HFFc6 (cell line): Measurements from ENCODE around the gene INHA. TPM values are rescaled to one million over a fixed set of nuclear protein-coding genes. Genes with fewer than 3 reads are reported as not detected.
A peak's percentile ranks its signal among the peaks of the same experiment; 100 is the strongest.

Experiments used
- DNase-seq: peaks from one replicate; pipeline ENCODE4 v3.0.0-alpha.2; 2018
- H3K27ac Mint-ChIP-seq: 2 replicates; pipeline ENCODE4 v1.8.0; 2020; ENCODE audit warnings: mild to moderate bottlenecking, mixed read lengths
- H3K27me3 Mint-ChIP-seq: 2 replicates; pipeline ENCODE4 v1.8.0; 2021; ENCODE audit warnings: mild to moderate bottlenecking, moderate library complexity, mixed read lengths; ENCODE audit not compliant: insufficient read depth
- H3K36me3 Mint-ChIP-seq: 2 replicates; pipeline ENCODE4 v1.8.0; 2021; ENCODE audit warnings: low read depth, mixed read lengths
- H3K4me1 Mint-ChIP-seq: 2 replicates; pipeline ENCODE4 v1.8.0; 2020; ENCODE audit warnings: low read depth, mixed read lengths
- H3K4me3 Mint-ChIP-seq: 2 replicates; pipeline ENCODE4 v1.8.0; 2020; ENCODE audit warnings: mild to moderate bottlenecking, moderate library complexity, mixed read lengths
- H3K9me3 Mint-ChIP-seq: 2 replicates; pipeline ENCODE4 v1.8.0; 2020; ENCODE audit warnings: mild to moderate bottlenecking, mixed read lengths
- total RNA-seq, 6 experiments: library from RNA; stranded (reverse); fragmentation: NEBNext Ultra II Directional; extraction: Animal tissue kit (Norgen Biotek cat#: 25700); gene quantifications; 2 replicates in 1 of 6; 3 replicates in 5 of 6; pipeline ENCODE4 v1.2.3, GENCODE V29; 2021
- TF ChIP-seq, protein P1 (sequence below): fragments of 200-600 bp; sonication (generic); IDR thresholded peaks from 2 replicates; pipeline ENCODE4 v1.5.0; 2021; ENCODE audit warnings: antibody characterized with exemption, mild to moderate bottlenecking

INHA gene
- total RNA-seq, 6 experiments from 2014 or later = 0.14 to 0.45 (median 0.25) TPM; not detected in 1

DNA sequence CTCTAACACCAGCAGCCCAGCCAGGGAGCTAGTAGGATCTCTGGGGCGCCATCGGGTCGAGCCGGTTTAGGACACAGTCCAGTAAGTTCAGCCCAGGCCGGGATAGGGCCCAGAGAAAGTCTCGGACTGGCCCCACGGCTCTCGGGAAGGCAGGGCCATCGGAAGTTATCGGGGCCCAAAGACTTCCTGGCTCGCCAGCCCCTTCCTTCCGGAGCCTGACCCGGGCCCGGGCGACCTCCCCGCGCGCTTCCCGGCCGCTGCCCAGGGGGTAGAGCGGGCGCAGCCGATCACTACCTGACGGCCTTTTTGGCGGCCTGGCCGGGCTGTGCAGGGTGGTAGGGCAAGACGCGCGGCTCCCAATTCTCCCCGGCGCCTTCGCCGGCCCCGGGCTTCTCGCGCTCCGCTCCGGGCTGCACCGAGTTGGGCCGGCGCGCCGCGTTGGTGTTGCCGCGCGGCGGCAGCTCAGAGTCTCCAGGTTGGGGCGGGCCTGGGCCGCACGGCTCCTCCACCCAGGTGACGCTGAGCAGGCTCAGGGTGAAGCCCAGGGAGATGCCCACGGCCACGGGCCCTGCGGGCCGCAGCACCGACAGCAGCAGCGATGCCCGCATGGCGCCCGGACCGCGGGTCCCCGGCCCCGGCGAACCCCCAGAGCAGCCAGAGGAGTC is 29.0 kb upstream of the INHA start:
- Mint-ChIP-seq H3K9me3 (no peaks in the 10 kb centered on the region), H3K36me3 (peaks cover 15% of the 10 kb centered on the region), H3K27ac (peak overlapping the region; percentile 78), H3K27me3 (peaks cover 3% of the 10 kb centered on the region), H3K4me3 (peak overlapping the region; percentile 97), H3K4me1 (peaks cover 22% of the 10 kb centered on the region)
- TF ChIP-seq, protein P1, sequence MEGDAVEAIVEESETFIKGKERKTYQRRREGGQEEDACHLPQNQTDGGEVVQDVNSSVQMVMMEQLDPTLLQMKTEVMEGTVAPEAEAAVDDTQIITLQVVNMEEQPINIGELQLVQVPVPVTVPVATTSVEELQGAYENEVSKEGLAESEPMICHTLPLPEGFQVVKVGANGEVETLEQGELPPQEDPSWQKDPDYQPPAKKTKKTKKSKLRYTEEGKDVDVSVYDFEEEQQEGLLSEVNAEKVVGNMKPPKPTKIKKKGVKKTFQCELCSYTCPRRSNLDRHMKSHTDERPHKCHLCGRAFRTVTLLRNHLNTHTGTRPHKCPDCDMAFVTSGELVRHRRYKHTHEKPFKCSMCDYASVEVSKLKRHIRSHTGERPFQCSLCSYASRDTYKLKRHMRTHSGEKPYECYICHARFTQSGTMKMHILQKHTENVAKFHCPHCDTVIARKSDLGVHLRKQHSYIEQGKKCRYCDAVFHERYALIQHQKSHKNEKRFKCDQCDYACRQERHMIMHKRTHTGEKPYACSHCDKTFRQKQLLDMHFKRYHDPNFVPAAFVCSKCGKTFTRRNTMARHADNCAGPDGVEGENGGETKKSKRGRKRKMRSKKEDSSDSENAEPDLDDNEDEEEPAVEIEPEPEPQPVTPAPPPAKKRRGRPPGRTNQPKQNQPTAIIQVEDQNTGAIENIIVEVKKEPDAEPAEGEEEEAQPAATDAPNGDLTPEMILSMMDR = no peak
- DNase-seq = peak; percentile 17

DNA sequence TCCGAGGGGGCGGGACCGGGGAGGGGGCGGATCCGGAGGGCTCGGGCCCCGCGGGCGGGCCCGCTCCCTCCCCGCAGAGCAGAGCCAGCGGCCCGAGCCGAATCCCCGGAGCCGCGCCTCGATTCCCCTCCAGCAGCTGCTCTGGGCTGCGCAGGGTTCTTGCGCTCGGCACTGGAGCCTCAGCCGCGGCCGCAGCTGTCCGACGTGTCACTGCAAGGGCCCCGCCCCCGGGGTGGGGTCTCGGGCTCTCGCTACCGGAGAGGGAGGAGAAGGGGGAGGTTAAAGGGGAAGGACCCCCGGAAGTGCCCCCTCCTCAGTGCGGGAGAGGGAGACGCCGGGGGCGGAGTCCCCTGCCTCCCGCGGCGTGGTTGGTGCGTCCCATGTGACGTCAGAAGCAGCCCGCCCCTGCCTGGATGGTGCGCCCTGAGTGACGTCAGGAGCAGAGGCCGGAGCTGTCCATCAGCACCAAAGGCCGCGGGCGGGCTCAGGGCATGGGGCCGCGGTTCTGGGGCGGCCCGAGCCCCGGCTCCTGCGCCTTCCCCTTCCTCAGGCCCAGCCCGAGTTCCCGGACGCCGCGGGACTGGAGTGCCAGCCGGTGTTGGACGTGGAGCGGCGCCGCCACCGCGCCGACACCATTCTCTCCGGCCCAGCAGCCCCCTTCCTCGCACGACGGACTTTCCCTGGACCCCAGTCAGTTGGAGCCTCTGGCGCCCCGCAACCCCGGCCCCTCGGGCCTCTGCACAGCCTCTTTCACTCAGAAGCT is 28.3 kb upstream of the INHA start, which contains the start of the genes CHPF and TMEM198:
CHPF (minus strand) TSS at position 214 of the 763 bp plus-strand sequence. CDS start 271 bp downstream, outside the sequence.
TMEM198 (plus strand) TSS at position 433 of the 763 bp plus-strand sequence. CDS start 700 bp downstream, outside the sequence.
- TF ChIP-seq, protein P1 = no peak
- H3K4me3 Mint-ChIP-seq = peak within 1 kb of the TSS; percentile 97
- H3K27me3 Mint-ChIP-seq = peaks cover 3% of the 10 kb centered on the region
- peak; percentile 96 for DNase-seq
- H3K27ac Mint-ChIP-seq = peak within 1 kb of the TSS; percentile 78
- H3K9me3 Mint-ChIP-seq = no peaks in the 10 kb centered on the region
- peaks cover 18% of the 10 kb centered on the region for H3K4me1 Mint-ChIP-seq
- H3K36me3 Mint-ChIP-seq = peaks cover 15% of the 10 kb centered on the region

DNA sequence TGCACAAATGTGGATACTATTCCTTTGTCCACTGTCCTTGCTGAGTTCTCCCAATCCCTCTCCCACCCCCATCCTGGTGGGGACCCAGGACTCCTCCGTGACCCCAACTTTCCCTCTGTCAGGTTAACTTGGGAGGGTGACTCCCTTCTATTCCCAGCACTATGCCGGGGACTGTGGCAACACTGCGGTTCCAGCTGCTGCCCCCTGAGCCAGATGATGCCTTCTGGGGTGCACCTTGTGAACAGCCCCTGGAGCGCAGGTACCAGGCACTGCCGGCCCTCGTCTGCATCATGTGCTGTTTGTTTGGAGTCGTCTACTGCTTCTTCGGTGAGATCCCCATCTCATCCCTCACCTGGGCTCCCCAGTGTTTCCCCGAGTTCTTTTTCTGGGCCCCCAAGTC is 27.5 kb upstream of the INHA start:
- DNase-seq = no peak
- Mint-ChIP-seq H3K27ac (no peak overlapping the region), H3K9me3 (no peaks in the 10 kb centered on the region), H3K27me3 (peaks cover 3% of the 10 kb centered on the region), H3K4me1 (peaks cover 17% of the 10 kb centered on the region), H3K4me3 (peak overlapping the region; percentile 97), H3K36me3 (peaks cover 15% of the 10 kb centered on the region)
- TF ChIP-seq, protein P1 = no peak

DNA sequence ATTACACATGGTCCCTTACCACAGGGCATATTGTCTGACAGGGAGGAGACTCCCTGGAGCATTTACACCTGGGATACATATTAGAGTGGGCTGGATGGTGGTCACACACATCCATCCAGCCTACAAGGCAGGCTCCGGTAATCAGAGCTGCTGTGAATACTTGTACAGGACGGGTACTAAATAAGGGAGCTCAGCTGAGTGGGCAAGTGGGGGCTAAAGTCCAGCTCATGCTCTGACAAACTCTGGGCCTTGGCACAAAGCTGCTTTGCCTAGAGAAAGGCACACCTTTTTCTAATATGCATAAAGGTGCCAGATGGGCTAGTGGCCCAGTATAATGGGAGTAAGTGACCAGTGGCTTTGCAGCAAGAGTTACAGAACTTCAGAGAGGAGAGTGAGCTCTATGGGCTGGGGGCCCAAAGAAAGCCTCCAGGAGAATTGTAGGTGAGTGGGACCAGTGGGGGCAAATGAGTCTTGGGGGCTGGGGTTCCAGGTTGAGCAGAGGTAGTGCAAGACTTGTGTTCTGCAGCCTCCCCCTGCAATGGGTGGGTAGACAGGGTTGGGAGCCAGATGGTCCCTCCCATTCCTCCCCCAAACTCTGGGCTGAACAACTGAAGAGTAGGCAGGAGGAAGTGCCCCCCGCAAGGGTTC is 26.7 kb upstream of the INHA start:
- TF ChIP-seq, protein P1 = no peak
- Mint-ChIP-seq H3K4me1 (peaks cover 17% of the 10 kb centered on the region), H3K27me3 (peaks cover 3% of the 10 kb centered on the region)

DNA sequence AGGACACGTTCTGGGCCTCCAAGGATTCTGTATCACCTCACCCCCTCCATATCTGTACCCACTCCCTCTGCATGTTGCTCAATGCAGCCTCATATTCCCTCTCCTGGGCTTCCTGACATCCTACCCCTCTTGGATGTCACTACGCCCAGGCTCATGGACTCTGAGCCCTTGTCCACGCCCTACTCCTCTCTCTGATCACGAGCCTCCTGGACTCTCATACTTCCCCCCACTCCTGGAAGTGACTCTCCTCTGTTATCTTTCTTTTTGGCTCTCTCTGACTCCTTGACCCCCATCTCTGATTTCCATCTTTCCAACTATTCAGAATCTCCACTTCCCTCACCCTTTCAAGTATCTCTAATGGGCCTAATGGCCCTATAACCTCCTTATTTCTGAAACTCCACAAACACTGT is 26.2 kb upstream of the INHA start:
- H3K36me3 Mint-ChIP-seq = peaks cover 11% of the 10 kb centered on the region
- H3K4me1 Mint-ChIP-seq = peaks cover 19% of the 10 kb centered on the region
- peaks cover 3% of the 10 kb centered on the region for H3K27me3 Mint-ChIP-seq
- TF ChIP-seq, protein P1 = no peak
- H3K27ac Mint-ChIP-seq = no peak overlapping the region
- no peak for DNase-seq
- no peak overlapping the region for H3K4me3 Mint-ChIP-seq
- no peaks in the 10 kb centered on the region for H3K9me3 Mint-ChIP-seq

More for the DNA sequence above, 26.7 kb upstream of the INHA start:
- no peak overlapping the region for H3K4me3 Mint-ChIP-seq
- peaks cover 15% of the 10 kb centered on the region for H3K36me3 Mint-ChIP-seq
- no peak for DNase-seq
- no peak overlapping the region for H3K27ac Mint-ChIP-seq
- no peaks in the 10 kb centered on the region for H3K9me3 Mint-ChIP-seq
